CD4-positive, alpha-beta T cell (primary cell): Measurements from ENCODE around the gene FBN2. TPM values are rescaled to one million over a fixed set of nuclear protein-coding genes. Genes with fewer than 3 reads are reported as not detected.

Experiments
- ATAC-seq: fragments of 200-7000 bp; cut with Tn5 transposase; one replicate; pipeline ENCODE4 v1.10.0; 2022; ENCODE audit warnings: mild to moderate bottlenecking; ENCODE audit not compliant: poor library complexity
- CTCF ChIA-PET: fragments of 350-600 bp; sonication (Branson Sonifier 250); formaldehyde crosslinking; loops from one replicate; lab custom pipeline; 2021; ENCODE audit warnings: antibody characterized with exemption, inconsistent platforms; lab: Charles Lee
- POLR2A ChIA-PET: fragments of 350-600 bp; sonication (Branson Sonifier 250); formaldehyde crosslinking; loops from one replicate; lab custom pipeline; 2021; ENCODE audit warnings: antibody characterized with exemption, inconsistent platforms; lab: Charles Lee
- DNase-seq, 14 experiments: peaks; one replicate each; pipeline ENCODE4 v3.0.0-alpha.2; 2013 to 2020; ENCODE audit warnings: mixed read lengths in 2 of 14
- H3K27ac ChIP-seq, 2 donors: one replicate each; pipeline versions ENCODE4 v1.5.1 to v1.7.0; 2013; ENCODE audit warnings: low read length in 2 of 2, low read depth in 1 of 2, mild to moderate bottlenecking in 1 of 2
- H3K27me3 ChIP-seq, 2 experiments: 1 replicate in 1 of 2; 2 replicates in 1 of 2; pipeline versions ENCODE4 v1.6.1 to v1.7.0; 2013; ENCODE audit warnings: low read length in 2 of 2, control low read depth in 1 of 2, mild to moderate bottlenecking in 1 of 2, moderate library complexity in 1 of 2; ENCODE audit not compliant: insufficient read depth in 2 of 2, control insufficient read depth in 1 of 2
- H3K36me3 ChIP-seq: one replicate; pipeline ENCODE4 v1.6.1; 2013; ENCODE audit warnings: low read length, control low read depth; ENCODE audit not compliant: insufficient read depth
- H3K4me1 ChIP-seq: one replicate; pipeline ENCODE4 v1.6.1; 2013; ENCODE audit warnings: low read length, control low read depth; ENCODE audit not compliant: insufficient read depth
- H3K4me3 ChIP-seq: one replicate; pipeline ENCODE4 v1.5.1; 2013; ENCODE audit warnings: mild to moderate bottlenecking, low read length, moderate library complexity
- H3K9me3 ChIP-seq, 2 experiments: 1 replicate in 1 of 2; 2 replicates in 1 of 2; pipeline versions ENCODE4 v1.6.1 to v1.7.0; 2013; ENCODE audit warnings: low read length in 2 of 2, mild to moderate bottlenecking in 2 of 2, control low read depth in 1 of 2, moderate library complexity in 1 of 2; ENCODE audit not compliant: control insufficient read depth in 1 of 2, insufficient read depth in 1 of 2
- H3K27ac Mint-ChIP-seq: one replicate; pipeline ENCODE4 v1.8.0; 2020; ENCODE audit warnings: mixed read lengths
- H3K27me3 Mint-ChIP-seq: one replicate; pipeline ENCODE4 v1.8.0; 2021; ENCODE audit warnings: mixed read lengths
- H3K36me3 Mint-ChIP-seq: one replicate; pipeline ENCODE4 v1.8.0; 2021; ENCODE audit warnings: low read depth, mixed read lengths
- H3K4me1 Mint-ChIP-seq: one replicate; pipeline ENCODE4 v1.8.0; 2021; ENCODE audit warnings: low read depth, mixed read lengths
- H3K4me3 Mint-ChIP-seq: one replicate; pipeline ENCODE4 v1.8.0; 2020; ENCODE audit warnings: mild to moderate bottlenecking, mixed read lengths
- H3K9me3 Mint-ChIP-seq: one replicate; pipeline ENCODE4 v1.8.0; 2020; ENCODE audit warnings: mixed read lengths
- intact Hi-C, 2 experiments: fragments of 100-400 bp; cut with DNase I in 1 of 2; cut with micrococcal nuclease in 1 of 2; formaldehyde crosslinking; loops; one replicate each; pipeline versions ENCODE4 v1.15.1 to v1.9.0; 2023 to 2025; cut with DNase I, micrococcal nuclease
- total RNA-seq, 174 experiments: library from RNA in 2 of 174; stranded (reverse) in 2 of 174; gene quantifications; one replicate each; pipeline ENCODE4 v1.2.3 and lab custom pipeline; 2021 to 2026
- TF ChIP-seq, protein P1 (sequence below): fragments of 200-600 bp; IDR thresholded peaks from one replicate; pipeline ENCODE4 v1.8.0; 2022; ENCODE audit warnings: antibody characterized with exemption, mild to moderate bottlenecking

The FBN2 gene
- total RNA-seq, 2 experiments from 2014 or later = 0.06 TPM; not detected in 1

GRCh38 chr5:128559300-128560297 lies 21.6 kb upstream of the FBN2 start:
- H3K27me3 ChIP-seq = no peaks in the 10 kb centered on the region
- H3K9me3 ChIP-seq = no peaks in the 10 kb centered on the region
- POLR2A ChIA-PET = no interaction called here
- TF ChIP-seq, protein P1, sequence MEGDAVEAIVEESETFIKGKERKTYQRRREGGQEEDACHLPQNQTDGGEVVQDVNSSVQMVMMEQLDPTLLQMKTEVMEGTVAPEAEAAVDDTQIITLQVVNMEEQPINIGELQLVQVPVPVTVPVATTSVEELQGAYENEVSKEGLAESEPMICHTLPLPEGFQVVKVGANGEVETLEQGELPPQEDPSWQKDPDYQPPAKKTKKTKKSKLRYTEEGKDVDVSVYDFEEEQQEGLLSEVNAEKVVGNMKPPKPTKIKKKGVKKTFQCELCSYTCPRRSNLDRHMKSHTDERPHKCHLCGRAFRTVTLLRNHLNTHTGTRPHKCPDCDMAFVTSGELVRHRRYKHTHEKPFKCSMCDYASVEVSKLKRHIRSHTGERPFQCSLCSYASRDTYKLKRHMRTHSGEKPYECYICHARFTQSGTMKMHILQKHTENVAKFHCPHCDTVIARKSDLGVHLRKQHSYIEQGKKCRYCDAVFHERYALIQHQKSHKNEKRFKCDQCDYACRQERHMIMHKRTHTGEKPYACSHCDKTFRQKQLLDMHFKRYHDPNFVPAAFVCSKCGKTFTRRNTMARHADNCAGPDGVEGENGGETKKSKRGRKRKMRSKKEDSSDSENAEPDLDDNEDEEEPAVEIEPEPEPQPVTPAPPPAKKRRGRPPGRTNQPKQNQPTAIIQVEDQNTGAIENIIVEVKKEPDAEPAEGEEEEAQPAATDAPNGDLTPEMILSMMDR = no peak
- Mint-ChIP-seq H3K4me3 (no peak overlapping the region), H3K36me3 (no peaks in the 10 kb centered on the region), H3K27ac (no peak overlapping the region), H3K4me1 (no peaks in the 10 kb centered on the region), H3K9me3 (peaks cover 8% of the 10 kb centered on the region), H3K27me3 (no peaks in the 10 kb centered on the region)
- no peaks in the 10 kb centered on the region for H3K36me3 ChIP-seq
- DNase-seq (no peak), ATAC-seq (no peak)
- CTCF ChIA-PET = no interaction called here
- no peak overlapping the region for H3K4me3 ChIP-seq
- H3K27ac ChIP-seq = no peak overlapping the region
- no peaks in the 10 kb centered on the region for H3K4me1 ChIP-seq
- intact Hi-C loops = no loop called here

GRCh38 chr5:128553747-128554146 lies 15.7 kb upstream of the FBN2 start:
- H3K4me3 ChIP-seq = no peak overlapping the region
- H3K4me1 ChIP-seq = no peaks in the 10 kb centered on the region
- no peaks in the 10 kb centered on the region for H3K27me3 ChIP-seq
- no peaks in the 10 kb centered on the region for H3K4me1 Mint-ChIP-seq
- TF ChIP-seq, protein P1 = no peak
- H3K4me3 Mint-ChIP-seq = no peak overlapping the region
- no peak overlapping the region for H3K27ac Mint-ChIP-seq
- H3K9me3 Mint-ChIP-seq = peaks cover 16% of the 10 kb centered on the region
- no peaks in the 10 kb centered on the region for H3K36me3 Mint-ChIP-seq
- H3K27me3 Mint-ChIP-seq = no peaks in the 10 kb centered on the region
- ATAC-seq (no peak), DNase-seq (no peak)
- ChIA-PET POLR2A (no interaction called here), CTCF (no interaction called here)
- peaks cover 4 to 12% of the 10 kb centered on the region in 2 experiments for H3K9me3 ChIP-seq
- no peaks in the 10 kb centered on the region for H3K36me3 ChIP-seq
- intact Hi-C loops = no loop called here
- H3K27ac ChIP-seq = no peak overlapping the region

DNA sequence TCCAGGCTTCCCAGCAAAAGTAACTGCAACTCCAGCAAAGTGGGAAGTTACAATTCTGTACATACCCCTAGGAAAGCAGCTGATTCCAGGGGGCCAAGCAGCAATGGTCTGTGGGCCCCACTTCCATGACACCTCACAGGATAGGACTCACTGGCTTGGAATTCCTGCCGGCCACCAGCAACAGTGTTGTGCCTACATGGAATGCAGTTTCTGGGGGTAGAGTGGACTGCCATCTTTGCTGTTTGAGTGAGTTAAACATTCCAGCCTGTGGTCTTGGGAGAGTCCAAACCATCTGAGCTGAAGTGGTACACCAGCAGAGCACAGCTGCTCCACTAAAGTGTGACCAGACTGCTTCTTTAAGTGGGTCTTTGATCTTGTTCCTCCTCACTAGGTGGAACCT lies 13.4 kb upstream of the FBN2 start:
- H3K27me3 ChIP-seq = no peaks in the 10 kb centered on the region
- ChIA-PET POLR2A (no interaction called here), CTCF (no interaction called here)
- H3K4me3 ChIP-seq = no peak overlapping the region
- no peaks in the 10 kb centered on the region for H3K4me1 ChIP-seq
- H3K36me3 ChIP-seq = no peaks in the 10 kb centered on the region
- no peak overlapping the region for H3K27ac ChIP-seq
- H3K4me3 Mint-ChIP-seq = no peak overlapping the region
- TF ChIP-seq, protein P1 = no peak
- H3K4me1 Mint-ChIP-seq = no peaks in the 10 kb centered on the region
- H3K27ac Mint-ChIP-seq = no peak overlapping the region
- no peaks in the 10 kb centered on the region for H3K36me3 Mint-ChIP-seq
- intact Hi-C loops = no loop called here
- ATAC-seq (no peak), DNase-seq (no peak)
- H3K27me3 Mint-ChIP-seq = no peaks in the 10 kb centered on the region
- peaks cover 15% of the 10 kb centered on the region for H3K9me3 Mint-ChIP-seq
- H3K9me3 ChIP-seq = peaks cover 4 to 12% of the 10 kb centered on the region in 2 experiments
